Activated T-cell treated with anti-CD3 and anti-CD28 coated beads for 24 hours (primary cell): ENCODE results near the gene C1GALT1C1.

Experiments
- DNase-seq: peaks from one replicate; pipeline ENCODE4 v3.0.0-alpha.2; 2020; ENCODE audit warnings: low read depth

C1GALT1C1 gene

GRCh38 chrX:120585702-120586101, 44.2 kb downstream of the C1GALT1C1 start:
- no peak for DNase-seq
